ENCODE measurements around the gene TSPAN11.

GRCh38 chr12:30982413-30982812 is 55.9 kb downstream of the TSPAN11 start:
- TF ChIP-seq CTCF (IDR thresholded peaks at IDR 0.05; ENCODE audit: insufficient read depth, low read length, poor library complexity, severe bottlenecking), result no peak
- no peak for TF ChIP-seq EZH2phosphoT487 (conservative IDR thresholded peaks at IDR 0.05; ENCODE audit: low read length)

Measured in SU-DHL-6 (cell line).